Left renal cortex interstitium (tissue), 4 donors: ENCODE results near the gene DPP6. TPM values are rescaled to one million over a fixed set of nuclear protein-coding genes. Genes with fewer than 3 reads are reported as not detected.
A peak's percentile ranks its signal among the peaks of the same experiment; 100 is the strongest.

ENCODE experiments used
- DNase-seq, 4 donors: peaks; one replicate each; pipeline ENCODE4 v3.0.0-alpha.2; 2013; ENCODE audit warnings: low read depth in 4 of 4, low spot score in 2 of 4, missing footprints in 1 of 4
- polyA plus RNA-seq, 4 donors: library from polyadenylated mRNA; unstranded; fragments of 120-200 nt; gene quantifications; one replicate each; pipeline ENCODE4 v1.2.1, GENCODE V29; 2013; ENCODE audit not compliant: insufficient read length in 4 of 4

DPP6 gene
- polyA plus RNA-seq, 4 donors, result 44.0 to 60.4 (median 52.3) TPM

DNA sequence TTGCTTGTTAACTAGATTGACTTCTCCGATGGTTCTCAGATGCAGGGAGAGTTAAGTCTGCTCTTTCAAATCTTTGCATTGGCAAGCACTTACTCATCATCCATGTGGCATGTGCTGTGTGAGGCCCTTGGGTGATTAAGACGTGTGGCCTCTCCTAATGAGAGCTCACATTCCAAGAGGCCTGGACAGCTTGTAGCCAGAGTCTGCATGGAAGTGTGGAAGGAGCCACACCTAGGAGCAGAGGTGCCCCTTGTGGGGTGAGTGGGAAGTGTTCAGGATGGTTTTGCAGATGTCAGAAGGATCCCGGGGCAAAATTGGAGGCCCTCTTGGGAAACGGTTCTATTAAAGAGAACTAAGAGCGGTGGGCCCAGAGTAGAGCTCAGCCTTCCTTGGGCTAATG lies 724.8 kb downstream of the DPP6 start:
- DNase-seq, result no peak

DNA sequence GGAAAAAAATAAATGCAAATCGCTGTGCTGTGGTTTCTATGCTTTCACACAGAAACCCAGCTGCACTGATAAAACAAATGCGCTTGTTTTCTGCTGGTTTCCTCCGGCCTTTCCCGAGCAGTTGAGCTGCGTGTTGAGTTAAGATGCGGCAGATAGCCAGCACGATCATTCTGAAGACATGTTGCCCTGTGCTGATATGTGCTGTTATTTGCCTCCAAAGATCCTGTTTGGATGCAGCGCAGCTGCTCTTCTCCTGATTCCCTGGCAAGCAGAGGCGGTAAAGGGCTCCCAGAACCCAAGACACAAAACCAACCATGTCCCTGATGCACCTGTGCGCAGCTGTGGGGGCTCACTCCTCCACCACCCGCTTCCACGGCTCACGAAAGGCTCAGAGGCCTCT lies 725.3 kb downstream of the DPP6 start:
- DNase-seq, result no peak

DNA sequence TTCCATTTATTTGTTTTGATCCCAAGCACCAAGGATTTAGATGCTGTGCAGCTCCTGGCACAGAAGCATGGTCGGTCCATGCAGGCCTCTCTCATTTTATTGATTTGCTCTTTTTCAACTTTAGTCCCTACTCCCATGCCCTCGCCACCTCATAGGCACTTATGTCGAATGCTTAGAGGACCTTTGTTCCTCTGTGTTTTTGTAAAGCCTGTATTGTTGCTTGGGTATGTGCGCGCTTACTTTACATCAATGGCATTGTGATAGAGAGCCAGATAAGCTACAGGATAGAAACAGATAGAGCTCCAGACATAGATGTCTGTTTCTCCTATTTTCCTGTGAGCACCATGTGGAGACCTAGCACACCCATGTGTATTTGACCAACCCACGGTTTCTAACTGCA lies 725.7 kb downstream of the DPP6 start:
- DNase-seq, result no peak

DNA sequence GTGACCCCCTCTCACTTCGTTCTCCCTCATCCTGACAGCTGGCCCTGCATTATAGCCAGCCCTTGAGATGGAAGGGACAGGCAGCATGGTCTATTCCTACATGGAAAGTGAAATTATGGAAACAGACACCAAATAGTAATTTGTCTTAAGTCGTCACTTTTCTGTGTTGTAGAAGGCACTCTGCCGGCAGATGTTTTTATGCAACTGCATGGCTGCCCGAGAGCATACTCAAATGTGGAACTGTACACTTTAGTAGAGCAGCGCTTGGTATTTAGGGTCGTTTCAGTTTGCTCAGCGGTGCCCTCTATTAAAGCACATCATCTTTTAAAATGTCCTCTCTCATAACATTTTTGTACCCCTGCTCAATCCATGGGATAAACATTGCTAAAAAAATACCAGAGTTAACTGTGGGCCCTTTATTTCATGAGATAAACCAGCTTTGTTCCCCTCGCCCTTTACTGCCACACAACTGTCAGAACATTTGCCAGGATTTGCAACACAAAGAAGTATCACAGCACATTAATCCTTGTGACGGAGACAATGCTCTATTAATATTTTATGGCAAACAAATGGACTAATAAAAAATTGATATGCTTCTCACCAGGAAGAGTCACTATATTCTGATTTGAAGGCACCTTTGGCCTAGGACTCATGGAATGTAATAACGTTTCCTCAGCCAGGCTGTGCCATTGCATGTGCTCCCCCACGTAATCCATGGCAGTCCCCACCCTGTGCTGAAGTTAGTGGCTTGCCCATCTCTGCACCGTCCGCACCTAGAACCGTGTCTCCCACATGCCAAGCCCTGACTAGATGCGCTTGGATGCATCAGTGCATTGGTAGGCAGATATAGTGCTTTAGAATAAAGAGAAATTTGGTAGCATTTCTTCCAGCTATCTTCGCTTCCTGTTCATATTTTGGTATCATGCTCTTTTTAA lies 729.4 kb downstream of the DPP6 start:
- no peak for DNase-seq

DNA sequence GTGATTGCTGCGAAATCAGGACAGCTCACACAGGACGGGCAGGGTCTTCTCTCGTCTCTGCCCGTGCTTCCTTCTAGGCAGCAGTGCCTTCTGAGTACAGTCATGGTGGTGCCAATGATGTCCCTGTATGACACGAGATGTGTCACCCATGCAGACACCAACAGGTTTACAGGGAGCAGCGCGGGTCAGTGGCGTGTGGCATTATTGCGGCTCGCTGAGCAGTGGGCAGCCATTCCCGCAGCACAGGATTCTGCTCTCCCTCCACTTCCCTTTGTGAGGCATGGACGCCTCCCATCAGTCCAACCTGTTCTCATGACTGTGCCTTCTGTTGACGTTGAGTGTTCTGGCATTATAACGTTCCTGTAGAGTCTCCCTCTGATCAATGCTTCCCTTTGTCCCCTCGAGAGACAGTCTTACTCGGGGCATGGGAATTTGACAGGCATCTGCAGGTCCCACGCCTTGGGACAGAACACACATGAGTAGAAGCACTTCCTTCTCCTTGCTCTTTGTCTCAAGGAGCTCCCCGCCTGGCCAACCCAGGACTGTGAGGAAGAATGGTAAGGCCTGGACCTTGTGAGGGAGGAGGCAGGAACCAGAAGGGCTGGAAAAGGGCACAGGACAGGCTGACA lies 731.2 kb downstream of the DPP6 start:
- no peak for DNase-seq

DNA sequence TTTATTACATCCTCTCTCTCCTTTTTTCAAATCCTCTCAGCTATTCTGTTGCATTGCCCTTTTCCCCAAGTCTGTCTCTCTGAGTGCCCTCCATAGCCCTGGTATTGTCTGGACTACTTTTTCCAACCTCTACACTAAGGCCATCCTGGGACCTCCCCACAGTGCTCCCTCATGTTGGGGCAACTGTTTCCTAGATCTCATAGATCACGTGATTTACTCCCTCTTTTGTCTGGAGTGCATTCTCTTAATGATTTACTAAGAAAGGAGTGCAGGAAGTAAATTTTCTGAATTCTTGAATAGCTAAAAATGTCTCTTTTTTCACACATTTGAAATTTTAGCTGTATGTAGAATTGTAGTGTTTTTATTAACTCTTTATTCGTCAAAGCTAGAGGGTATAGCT lies 733.7 kb downstream of the DPP6 start:
- DNase-seq, result no peak

DNA sequence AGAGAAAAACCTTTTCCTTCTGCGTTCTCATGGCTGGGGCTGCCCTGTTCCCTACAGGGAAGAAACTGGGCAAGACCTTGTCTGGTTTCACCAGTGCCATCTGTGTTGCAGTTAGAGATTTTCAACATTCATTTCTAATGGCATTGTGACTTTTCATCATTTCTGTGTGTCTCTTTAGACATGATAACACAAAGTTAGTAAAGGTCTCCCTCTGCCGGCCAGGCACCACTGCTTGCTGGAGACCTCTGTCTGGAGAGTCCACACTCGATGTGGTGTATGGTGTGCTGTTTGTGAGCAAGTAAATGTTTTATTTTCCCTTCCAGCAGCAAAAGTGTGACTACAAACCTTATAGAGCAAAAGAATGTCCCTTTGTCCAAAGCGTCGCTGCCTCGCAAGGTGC lies 737.2 kb downstream of the DPP6 start:
- DNase-seq, result no peak

DNA sequence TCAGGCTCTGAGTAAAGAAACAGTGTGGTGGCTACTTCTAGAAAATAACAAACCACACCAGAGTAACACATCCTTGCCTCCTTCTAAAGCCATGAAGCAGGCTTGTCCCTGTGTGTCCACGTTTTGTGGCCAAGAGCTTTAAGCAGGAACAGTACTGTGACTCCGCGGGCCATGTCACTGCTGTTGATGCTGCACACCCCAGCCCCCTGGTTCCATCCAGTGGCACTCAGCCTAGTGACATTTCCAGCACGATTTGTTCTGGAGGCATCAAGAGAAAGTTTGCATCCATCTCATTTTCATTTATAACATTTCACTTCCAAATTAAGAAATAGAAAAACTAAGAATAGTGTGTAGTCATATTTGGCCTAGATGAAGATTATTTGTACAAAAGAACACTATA lies 739.4 kb downstream of the DPP6 start:
- DNase-seq, result no peak

DNA sequence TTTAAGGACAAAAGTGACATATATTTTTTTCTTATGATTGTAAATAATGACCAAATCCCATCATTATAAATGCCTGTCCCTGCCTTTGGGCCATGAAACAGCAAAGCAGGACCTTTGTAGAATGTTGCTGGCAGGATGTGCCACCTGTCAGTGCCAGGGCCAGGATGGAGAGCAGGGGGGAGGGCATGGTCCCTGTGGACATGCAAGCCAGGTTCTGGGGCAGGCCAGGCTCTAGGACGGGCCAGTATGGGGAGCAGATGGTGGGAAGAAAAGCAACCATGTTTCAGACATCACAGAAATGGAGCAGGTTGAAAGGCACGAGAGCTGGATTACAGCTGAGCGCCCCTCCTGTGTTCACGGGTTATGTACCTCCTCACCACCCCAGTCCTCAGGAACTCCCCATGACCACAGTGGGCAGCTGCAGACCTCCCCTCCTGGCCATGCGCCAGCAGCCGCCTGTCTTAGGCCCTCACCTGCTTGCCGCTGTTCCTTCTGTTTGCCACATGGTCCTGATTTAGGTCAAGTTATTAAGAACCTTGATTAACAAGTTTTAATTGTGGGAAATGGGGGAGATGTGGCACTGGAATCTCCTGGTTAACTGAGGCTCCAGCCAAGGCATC lies 740.3 kb downstream of the DPP6 start:
- DNase-seq, result no peak

DNA sequence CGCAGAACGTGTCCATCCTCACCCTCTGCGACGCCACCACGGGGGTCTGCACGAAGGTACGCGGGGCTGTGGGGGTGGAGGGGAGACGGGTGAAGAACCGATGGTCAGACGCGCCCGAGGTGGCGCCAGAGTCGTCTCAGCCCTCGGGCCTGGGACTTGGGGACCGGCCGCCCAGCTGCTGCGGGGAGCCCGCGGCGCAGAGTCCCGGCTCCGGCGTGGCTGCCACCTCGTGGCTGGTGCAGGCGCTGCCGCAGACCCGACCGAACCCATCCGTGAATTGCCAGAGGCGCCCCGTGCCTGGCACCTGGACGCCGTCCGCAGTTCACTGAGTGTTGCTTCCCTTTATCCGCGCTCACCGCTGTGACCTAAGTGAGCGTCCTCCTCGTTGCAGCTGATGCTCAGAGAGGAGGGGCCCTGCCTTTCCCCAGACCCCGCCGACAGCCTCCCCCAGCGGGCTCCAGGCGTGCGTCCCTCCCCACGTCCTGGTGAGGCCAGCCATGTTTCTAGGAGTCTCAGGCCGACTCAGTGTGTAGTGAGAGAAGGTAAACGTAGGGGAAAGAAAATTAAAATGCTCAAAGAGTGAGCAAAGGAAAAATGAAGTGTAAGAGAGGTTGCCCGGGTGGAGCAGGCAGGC lies 742.1 kb downstream of the DPP6 start:
- peak in 1 of 4 donors; percentile 17 for DNase-seq

DNA sequence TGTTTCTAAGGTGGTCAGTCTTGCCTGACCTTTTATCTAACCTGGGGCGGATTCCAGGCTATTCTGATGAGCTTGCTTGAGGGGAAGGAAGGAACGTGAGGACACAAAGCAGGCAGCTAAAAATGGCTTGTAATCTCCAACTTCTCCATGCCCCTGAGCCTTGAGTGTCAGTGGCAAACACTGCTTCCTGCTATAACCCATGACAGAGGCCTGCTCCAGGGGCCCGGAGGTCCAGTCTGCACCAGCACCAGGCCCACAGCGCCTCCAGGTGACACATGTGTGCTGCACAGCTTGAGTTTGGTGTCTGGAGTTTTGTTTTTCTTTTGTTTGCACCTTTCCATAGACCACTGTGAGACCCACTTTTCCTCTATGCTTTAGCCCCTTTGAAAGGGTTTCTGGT lies 742.8 kb downstream of the DPP6 start:
- no peak for DNase-seq

DNA sequence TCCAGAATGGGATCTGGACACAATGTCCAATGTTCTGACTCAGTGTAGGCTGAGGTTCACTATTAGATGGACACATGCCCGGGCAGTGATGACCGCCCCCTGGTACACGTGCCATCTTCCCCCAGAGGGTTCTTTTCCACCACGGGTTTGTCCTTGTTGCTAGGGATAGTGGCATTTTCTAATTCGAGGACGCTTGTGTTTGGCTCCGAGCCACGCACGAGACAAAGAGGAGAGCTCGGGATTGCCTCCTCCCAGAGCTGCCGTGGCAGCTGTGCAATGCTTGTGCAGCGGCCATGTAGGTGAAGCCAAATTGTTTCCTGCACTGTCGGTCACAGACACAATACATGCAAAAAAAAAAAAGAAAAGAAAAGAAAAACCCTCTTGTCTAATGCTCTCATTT lies 743.2 kb downstream of the DPP6 start:
- no peak for DNase-seq

DNA sequence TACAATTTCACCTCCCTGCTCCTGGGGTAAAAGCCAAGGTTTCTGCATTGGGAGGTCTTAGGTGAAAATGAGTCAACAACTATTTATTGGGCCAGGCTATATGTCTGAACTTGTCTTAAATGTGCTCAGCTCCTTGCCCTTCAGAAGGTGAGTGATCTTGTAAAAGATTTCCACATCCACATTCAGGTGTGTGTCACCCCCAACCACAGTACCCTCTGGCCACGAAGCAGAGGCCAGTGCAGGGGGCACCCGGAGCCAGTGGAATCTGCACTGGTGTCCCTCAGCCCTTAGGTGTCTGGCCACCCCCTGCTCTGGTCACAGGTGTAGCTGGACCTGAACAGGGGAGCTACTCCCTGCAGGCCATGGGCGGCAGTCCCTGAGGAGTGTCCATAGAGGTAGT lies 752.3 kb downstream of the DPP6 start:
- DNase-seq, result no peak

DNA sequence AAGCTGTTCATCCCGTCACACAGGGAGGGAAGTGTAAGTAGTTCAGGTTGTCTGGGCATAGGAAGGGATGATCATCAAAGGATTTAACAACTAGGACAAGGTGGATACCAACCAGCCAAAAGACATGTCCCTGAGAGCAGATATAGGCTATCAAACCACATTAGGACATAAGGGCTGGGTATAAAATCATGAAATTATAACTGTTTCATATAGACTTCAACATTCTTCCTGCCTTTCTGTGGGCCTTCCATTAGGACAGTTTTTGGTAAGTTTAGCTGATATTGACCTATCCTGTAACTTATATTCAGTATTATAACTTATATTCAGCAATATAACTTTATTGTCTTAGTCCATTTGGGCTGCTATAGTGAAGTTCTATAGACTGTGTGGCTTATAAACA lies 759.8 kb downstream of the DPP6 start:
- no peak for DNase-seq

DNA sequence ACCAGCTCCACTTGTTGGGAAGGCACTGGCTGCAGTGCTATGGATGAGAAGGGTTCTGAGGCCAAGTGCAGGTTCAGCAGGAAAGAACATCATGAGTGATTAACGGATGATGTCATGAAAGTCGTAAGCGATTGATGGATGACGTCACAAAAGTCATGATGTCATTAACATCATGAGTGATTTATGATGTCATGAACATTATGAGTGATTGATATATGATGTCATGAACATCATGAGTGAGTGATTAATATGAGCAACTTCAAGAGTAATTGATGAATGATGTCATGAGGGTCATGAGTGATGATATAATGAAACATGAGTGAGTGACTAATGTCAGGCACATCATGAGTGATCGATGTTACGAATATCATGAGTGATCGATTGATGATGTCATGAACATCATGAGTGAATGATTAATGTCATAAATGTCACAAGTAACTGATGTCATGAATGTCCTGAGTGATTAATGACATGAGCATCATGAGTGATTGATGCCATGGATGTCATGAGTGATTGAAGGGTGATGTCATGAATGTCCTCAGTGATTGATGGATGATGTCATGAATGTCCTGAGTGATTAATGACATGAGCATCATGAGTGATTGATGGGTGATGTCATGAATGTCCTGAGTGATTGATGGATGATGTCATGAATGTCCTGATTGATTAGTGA lies 765.2 kb downstream of the DPP6 start:
- no peak for DNase-seq

DNA sequence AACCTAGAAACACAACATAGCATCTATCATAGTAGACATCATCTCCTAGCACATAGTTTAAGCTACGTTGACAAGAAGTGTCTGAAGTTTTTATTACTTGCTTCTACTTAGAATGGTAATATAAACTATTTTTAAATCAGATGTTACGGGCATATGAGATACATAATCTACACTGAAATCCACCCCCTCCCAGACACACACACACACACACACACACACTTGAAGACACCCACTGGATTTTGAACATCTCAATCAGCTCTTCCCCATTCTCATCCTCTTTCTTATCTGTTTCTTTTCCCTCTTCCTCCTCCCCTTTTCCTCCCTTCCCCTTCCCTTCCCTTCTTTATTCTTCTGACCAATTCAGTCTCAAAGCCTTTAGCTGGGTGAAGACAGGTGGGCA lies 774.8 kb downstream of the DPP6 start:
- no peak for DNase-seq

DNA sequence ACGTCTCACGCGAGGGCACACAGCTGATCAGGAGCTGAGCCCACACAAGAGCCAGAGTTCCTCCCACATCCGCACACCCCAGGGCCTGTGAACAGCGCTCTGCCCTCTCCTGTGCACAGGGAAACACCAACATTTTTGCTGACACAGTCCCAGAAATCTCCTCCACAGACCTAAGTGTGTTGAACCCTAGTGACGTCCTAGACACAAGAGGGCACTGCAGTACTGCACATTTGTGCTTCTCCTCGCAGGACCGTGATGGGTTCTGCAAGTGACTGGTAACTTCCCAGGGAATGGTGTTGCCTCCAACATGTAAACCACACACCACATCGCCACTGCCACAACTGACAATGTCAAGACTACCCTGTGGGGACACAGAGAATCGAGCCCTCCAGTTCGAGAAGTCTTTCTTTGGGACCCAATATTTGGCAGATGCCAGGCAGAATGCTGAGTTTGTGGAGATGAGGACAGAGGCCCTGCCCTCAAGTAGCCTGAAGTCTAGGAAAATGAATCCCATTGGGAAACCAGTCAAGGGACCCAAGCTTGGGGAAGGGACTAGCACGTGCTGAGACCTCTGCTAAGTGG lies 780.5 kb downstream of the DPP6 start:
- DNase-seq, result peak in 1 of 4 donors; percentile 11

DNA sequence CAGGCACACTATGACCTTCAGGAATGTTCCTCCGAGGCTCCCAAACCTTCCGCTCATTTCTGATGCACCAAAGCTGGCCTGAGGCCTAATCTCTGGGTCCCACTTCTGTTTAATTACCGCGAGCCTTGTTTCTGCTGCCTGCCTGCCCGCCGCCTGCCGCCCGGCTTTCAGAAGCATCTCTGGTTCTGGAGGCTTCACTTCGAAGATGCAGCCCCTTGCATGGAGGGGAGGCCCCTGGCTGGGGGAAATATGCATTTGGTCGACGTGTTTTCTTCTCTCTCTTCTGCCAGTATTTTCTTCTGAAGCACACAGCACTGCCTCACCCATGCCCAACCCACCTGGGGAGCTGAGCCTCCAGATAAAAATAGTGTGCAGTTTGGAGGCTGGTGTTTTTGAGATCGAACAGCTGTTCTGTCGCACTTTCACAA lies 783.8 kb downstream of the DPP6 start:
- DNase-seq, result no peak

DNA sequence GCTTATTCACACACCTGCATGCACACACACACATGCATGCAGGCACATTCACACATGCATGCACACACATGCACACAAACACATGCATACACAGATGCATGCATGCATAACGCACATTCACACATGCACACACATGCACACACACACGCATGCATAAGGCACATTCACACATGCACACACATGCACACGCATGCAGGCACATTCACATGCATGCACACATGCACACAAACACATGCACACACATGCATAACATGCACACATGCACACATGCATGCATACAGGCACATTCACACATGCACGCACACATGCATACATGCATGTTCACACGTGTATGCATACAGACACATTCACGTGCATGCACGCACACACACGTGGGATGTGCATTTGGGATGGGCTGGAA lies 784.9 kb downstream of the DPP6 start:
- DNase-seq, result no peak

DNA sequence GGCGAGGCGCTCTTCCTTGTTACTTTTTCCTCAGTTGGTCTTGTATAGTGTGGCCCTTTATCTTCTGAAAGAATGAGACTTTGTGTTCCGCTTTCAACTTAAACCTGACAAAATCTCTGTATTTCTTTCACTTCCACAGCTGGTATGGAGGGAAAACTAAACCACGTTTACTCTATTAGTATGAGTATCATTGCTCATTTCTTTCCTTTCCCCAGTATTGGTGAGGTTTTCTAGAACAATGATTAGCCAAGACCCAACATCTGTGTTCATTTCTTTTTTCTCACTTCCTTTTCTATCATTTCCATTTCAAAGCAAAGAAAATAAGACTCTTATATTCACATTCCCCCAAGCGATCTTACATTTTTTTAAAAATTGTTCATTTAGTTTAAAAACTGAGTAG lies 785.4 kb downstream of the DPP6 start:
- DNase-seq, result no peak
